Astrocyte of the spinal cord (primary cell): Measurements from ENCODE around the gene CUL7.

Experiments used
- DNase-seq: peaks from one replicate; pipeline ENCODE4 v3.0.0; 2011; ENCODE audit warnings: low read depth, low spot score
- H3K4me3 ChIP-seq: 2 replicates; pipeline ENCODE4 v1.5.1; 2011; ENCODE audit warnings: low read depth, mild to moderate bottlenecking, low read length, moderate library complexity
- CTCF ChIP-seq: IDR thresholded peaks from 2 replicates; pipeline ENCODE4 v1.5.1; 2012; ENCODE audit warnings: low read depth, mild to moderate bottlenecking, low read length, inconsistent platforms
- in situ Hi-C: cut with HindIII; loops from 2 replicates; pipeline ENCODE4 v1.10.0; 2017; ENCODE audit warnings: low sequenced_read_pairs

CUL7 gene

GRCh38 chr6:43019152-43019551, 34.5 kb downstream of the CUL7 start:
- no peak for DNase-seq
- no peak overlapping the region for H3K4me3 ChIP-seq
- in situ Hi-C loops = no loop called here
- TF ChIP-seq CTCF = no peak

- no peak overlapping the region for H3K4me3 ChIP-seq
- in situ Hi-C loops = no loop called here
- no peak for DNase-seq
- no peak for TF ChIP-seq CTCF
Measured at GRCh38 chr6:43016943-43017334, 36.7 kb downstream of the CUL7 start.

GRCh38 chr6:43016176-43016942, 37.3 kb downstream of the CUL7 start:
- TF ChIP-seq CTCF = no peak
- DNase-seq = no peak
- in situ Hi-C loops = no loop called here
- no peak overlapping the region for H3K4me3 ChIP-seq

- in situ Hi-C loops = no loop called here
- peak overlapping the region; percentile 96 for H3K4me3 ChIP-seq
- peak; percentile 37 for DNase-seq
- no peak for TF ChIP-seq CTCF
Measured at GRCh38 chr6:43014434-43014909, 39.2 kb downstream of the CUL7 start.

GRCh38 chr6:43013843-43014433, 39.7 kb downstream of the CUL7 start, which contains the start of the genes KLHDC3 and MEA1:
KLHDC3 (plus strand) TSS chr6:43014249; CDS start chr6:43017193, 2,944 bp downstream.
MEA1 (minus strand) TSS chr6:43013946; CDS start chr6:43013813, 133 bp downstream.
- peak; percentile 100 for DNase-seq
- in situ Hi-C loops = no loop called here
- no peak for TF ChIP-seq CTCF
- H3K4me3 ChIP-seq = peak within 1 kb of the TSS; percentile 96

GRCh38 chr6:43013097-43013842, 40.4 kb downstream of the CUL7 start:
- DNase-seq = no peak
- in situ Hi-C loops = no loop called here
- peak overlapping the region; percentile 96 for H3K4me3 ChIP-seq
- no peak for TF ChIP-seq CTCF
